Tibial nerve (tissue), 4 donors: ENCODE measurements around the gene NEU2. TPM values are rescaled to one million over a fixed set of nuclear protein-coding genes. Genes with fewer than 3 reads are reported as not detected.

Experiments used
- DNase-seq, 2 donors: peaks; one replicate each; pipeline ENCODE4 v3.0.0-alpha.2; 2019; ENCODE audit warnings: low spot score in 2 of 2
- H3K27ac ChIP-seq, 4 donors: fragments of 200-600 bp; sonication (generic) in 3 of 4; one replicate each; pipeline ENCODE4 v1.5.1; 2017 to 2019; ENCODE audit warnings: mild to moderate bottlenecking in 1 of 4
- H3K27me3 ChIP-seq, 2 donors: fragments of 200-600 bp; sonication (generic) in 1 of 2; one replicate each; pipeline versions ENCODE4 v1.5.1 to v1.6.0; 2017 to 2019
- H3K36me3 ChIP-seq, 3 donors: fragments of 200-600 bp; sonication (generic); one replicate each; pipeline ENCODE4 v1.5.1; 2018 to 2019
- H3K4me1 ChIP-seq, 4 donors: fragments of 200-600 bp; sonication (generic) in 3 of 4; one replicate each; pipeline ENCODE4 v1.5.1; 2017 to 2019
- H3K4me3 ChIP-seq, 4 donors: fragments of 200-600 bp; sonication (generic) in 3 of 4; one replicate each; pipeline ENCODE4 v1.5.1; 2017 to 2019; ENCODE audit warnings: mild to moderate bottlenecking in 1 of 4, moderate library complexity in 1 of 4
- H3K9me3 ChIP-seq, 4 donors: fragments of 200-600 bp; sonication (generic) in 3 of 4; one replicate each; pipeline ENCODE4 v1.5.1; 2017 to 2019
- CTCF ChIP-seq, 5 experiments: fragments of 200-600 bp in 3 of 5; fragments of 450-650 bp in 2 of 5; sonication (generic) in 3 of 5; IDR thresholded peaks; one replicate each; pipeline ENCODE4 v1.5.1; 2016 to 2019; ENCODE audit warnings: antibody characterized with exemption in 5 of 5, mild to moderate bottlenecking in 3 of 5, moderate library complexity in 2 of 5
- EP300 ChIP-seq, 2 donors: sonication (generic); formaldehyde crosslinking; IDR thresholded peaks; one replicate each; pipeline ENCODE4 v1.6.1; 2017; ENCODE audit warnings: antibody characterized with exemption in 2 of 2, mild to moderate bottlenecking in 1 of 2
- POLR2A ChIP-seq, 2 donors: fragments of 450-650 bp; IDR thresholded peaks; one replicate each; pipeline ENCODE4 v1.6.1; 2017; ENCODE audit warnings: antibody characterized with exemption in 2 of 2, mild to moderate bottlenecking in 2 of 2, moderate library complexity in 2 of 2
- WGBS, 2 donors: methylation state at CpG; one replicate each; pipeline ENCODE4 v1.1.5; 2018; 5-methylcytosine and 5-hydroxymethylcytosine counted together
- total RNA-seq, 4 donors: library from RNA; depleted of rRNA; stranded (reverse); fragments of >200 nt; gene quantifications; one replicate each; pipeline ENCODE4 v1.1.0, GENCODE V29; 2016

The NEU2 gene
- total RNA-seq, 4 donors from 2014 or later = not detected

DNA sequence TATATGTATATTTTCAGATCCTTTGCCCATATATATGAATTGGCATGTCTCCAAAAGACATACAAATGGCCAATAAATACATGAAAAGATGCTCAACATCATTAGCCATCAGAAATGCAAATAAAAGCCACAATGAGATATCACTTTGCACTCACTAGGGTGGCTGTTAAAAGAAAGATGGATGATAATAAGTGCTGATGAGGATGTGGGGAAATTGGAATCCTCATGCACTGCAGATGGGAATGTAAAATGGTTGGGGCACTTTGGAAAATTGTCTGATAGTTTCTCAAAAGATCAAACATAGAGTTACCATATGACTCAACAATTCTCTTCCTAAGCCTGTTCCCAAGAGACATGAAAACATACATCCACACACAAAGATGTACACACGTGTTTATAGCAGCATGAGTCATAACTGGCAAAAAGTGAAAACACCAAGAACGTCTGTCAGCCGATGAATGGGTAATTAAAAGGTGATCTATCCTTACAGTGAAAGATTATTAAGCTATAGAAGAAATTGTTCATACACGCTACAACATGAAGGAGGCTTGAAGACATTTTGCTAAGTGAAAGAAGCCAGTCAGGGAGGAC is 39.1 kb upstream of the NEU2 start:
- H3K27ac ChIP-seq = no peak overlapping the region
- H3K9me3 ChIP-seq = no peaks in the 10 kb centered on the region
- TF ChIP-seq CTCF (IDR thresholded peaks at IDR 0.05) (no peak), EP300 (IDR thresholded peaks at IDR 0.05) (no peak), POLR2A (IDR thresholded peaks at IDR 0.05) (no peak)
- H3K4me1 ChIP-seq = peaks cover 0 to 4% (median 0%) of the 10 kb centered on the region in 4 donors
- 72 to 81% methylated on average over 4 of the region's 4 CpGs for WGBS, 2 donors
- no peak overlapping the region for H3K4me3 ChIP-seq
- no peaks in the 10 kb centered on the region for H3K36me3 ChIP-seq
- H3K27me3 ChIP-seq = no peaks in the 10 kb centered on the region
- no peak for DNase-seq

GRCh38 chr2:232994446-232994845 is 38.0 kb upstream of the NEU2 start:
- Histone ChIP-seq H3K27me3 (no peaks in the 10 kb centered on the region), H3K36me3 (no peaks in the 10 kb centered on the region), H3K4me3 (no peak overlapping the region), H3K9me3 (no peaks in the 10 kb centered on the region), H3K27ac (no peak overlapping the region), H3K4me1 (no peaks in the 10 kb centered on the region)
- WGBS, 2 donors = 73 to 81% methylated on average over 5 of the region's 5 CpGs
- no peak for DNase-seq
- TF ChIP-seq EP300 (IDR thresholded peaks at IDR 0.05) = no peak
- no peak for TF ChIP-seq POLR2A (IDR thresholded peaks at IDR 0.05)
- TF ChIP-seq CTCF (IDR thresholded peaks at IDR 0.05) = no peak

- no peak for TF ChIP-seq EP300 (IDR thresholded peaks at IDR 0.05)
- TF ChIP-seq CTCF (IDR thresholded peaks at IDR 0.05) = no peak
- no peak for DNase-seq
Measured at GRCh38 chr2:232997749-232998665, 34.5 kb upstream of the NEU2 start.

GRCh38 chr2:232998666-232998985 is 33.8 kb upstream of the NEU2 start:
- no peak overlapping the region for H3K27ac ChIP-seq
- H3K4me3 ChIP-seq = no peak overlapping the region
- no peaks in the 10 kb centered on the region for H3K36me3 ChIP-seq
- H3K4me1 ChIP-seq = no peaks in the 10 kb centered on the region
- WGBS, 2 donors = 89 to 92% methylated on average over 5 of the region's 5 CpGs
- H3K9me3 ChIP-seq = no peaks in the 10 kb centered on the region
- DNase-seq = no peak
- TF ChIP-seq EP300 (IDR thresholded peaks at IDR 0.05) = no peak
- no peak for TF ChIP-seq POLR2A (IDR thresholded peaks at IDR 0.05)
- no peak for TF ChIP-seq CTCF (IDR thresholded peaks at IDR 0.05)
- no peaks in the 10 kb centered on the region for H3K27me3 ChIP-seq

More at GRCh38 chr2:232997749-232998665, 34.5 kb upstream of the NEU2 start:
- Histone ChIP-seq H3K27me3 (no peaks in the 10 kb centered on the region), H3K4me1 (no peaks in the 10 kb centered on the region), H3K27ac (no peak overlapping the region), H3K9me3 (no peaks in the 10 kb centered on the region), H3K4me3 (no peak overlapping the region), H3K36me3 (no peaks in the 10 kb centered on the region)
- WGBS, 2 donors = 86 to 89% methylated on average over 16 of the region's 18 CpGs

GRCh38 chr2:232999354-232999753 is 33.1 kb upstream of the NEU2 start:
- TF ChIP-seq EP300 (IDR thresholded peaks at IDR 0.05) = no peak
- TF ChIP-seq POLR2A (IDR thresholded peaks at IDR 0.05) = no peak
- no peak for TF ChIP-seq CTCF (IDR thresholded peaks at IDR 0.05)
- Histone ChIP-seq H3K36me3 (no peaks in the 10 kb centered on the region), H3K4me1 (no peaks in the 10 kb centered on the region), H3K27me3 (no peaks in the 10 kb centered on the region), H3K9me3 (no peaks in the 10 kb centered on the region), H3K27ac (no peak overlapping the region), H3K4me3 (no peak overlapping the region)
- DNase-seq = no peak
- 40 to 60% methylated on average over 7 of the region's 7 CpGs for WGBS, 2 donors
